Body of pancreas (tissue), 4 donors: ENCODE data around the gene VASP. TPM values are rescaled to one million over a fixed set of nuclear protein-coding genes. Genes with fewer than 3 reads are reported as not detected.

Source experiments
- ATAC-seq: fragments of 150-250 bp; one replicate; pipeline ENCODE4 v1.9.1; 2016
- DNase-seq, 4 donors: peaks; one replicate each; pipeline ENCODE4 v3.0.0-alpha.2; 2019
- H3K27ac ChIP-seq, 4 donors: fragments of 200-600 bp; sonication (generic); 1 replicate in 3 of 4; 2 replicates in 1 of 4; pipeline versions ENCODE4 v1.5.1 to v1.6.1; 2016 to 2019; ENCODE audit warnings: mild to moderate bottlenecking in 1 of 4, mixed read lengths in 1 of 4, moderate library complexity in 1 of 4
- H3K27me3 ChIP-seq, 2 donors: fragments of 200-600 bp; sonication (generic); one replicate each; pipeline ENCODE4 v1.6.0; 2016; ENCODE audit warnings: mild to moderate bottlenecking in 1 of 2
- H3K36me3 ChIP-seq, 2 donors: fragments of 200-600 bp; sonication (generic); replicated peaks in 1 of 2; 2 replicates each; pipeline ENCODE4 v1.5.1; 2016; ENCODE audit warnings: low read depth in 2 of 2; ENCODE audit not compliant: insufficient read depth in 1 of 2
- H3K4me1 ChIP-seq: fragments of 200-600 bp; sonication (generic); one replicate; pipeline ENCODE4 v1.6.0; 2016
- H3K4me3 ChIP-seq, 2 donors: fragments of 200-600 bp; sonication (generic); 1 replicate in 1 of 2; 2 replicates in 1 of 2; pipeline ENCODE4 v1.5.1; 2016 to 2019
- H3K9me3 ChIP-seq, 3 donors: fragments of 200-600 bp; sonication (generic); 1 replicate in 2 of 3; 2 replicates in 1 of 3; pipeline ENCODE4 v1.5.1; 2016
- POLR2A ChIP-seq, 3 donors: fragments of 450-650 bp; IDR thresholded peaks; one replicate each; pipeline ENCODE4 v1.6.1; 2016; ENCODE audit warnings: antibody characterized with exemption in 3 of 3, mild to moderate bottlenecking in 2 of 3
- WGBS, 2 donors: methylation state at CpG; one replicate each; pipeline ENCODE4 v1.1.5; 2017; 5-methylcytosine and 5-hydroxymethylcytosine counted together
- intact Hi-C: fragments of 100-400 bp; cut with DNase I; formaldehyde crosslinking; loops from one replicate; pipeline ENCODE4 v1.15.1; 2023
- total RNA-seq, 2 donors: library from RNA; depleted of rRNA; stranded (reverse); fragments of >200 nt; gene quantifications; one replicate each; pipeline ENCODE4 v1.1.0, GENCODE V29; 2016
- TF ChIP-seq, protein P1 (sequence below), 7 experiments: fragments of 450-650 bp in 4 of 7; fragments of 200-600 bp in 3 of 7; sonication (generic) in 3 of 7; IDR thresholded peaks; one replicate each; pipeline ENCODE4 v1.5.1; 2016 to 2019; ENCODE audit warnings: antibody characterized with exemption in 7 of 7

VASP gene
- total RNA-seq, 2 donors from 2014 or later: 27.0 to 29.7 TPM

DNA sequence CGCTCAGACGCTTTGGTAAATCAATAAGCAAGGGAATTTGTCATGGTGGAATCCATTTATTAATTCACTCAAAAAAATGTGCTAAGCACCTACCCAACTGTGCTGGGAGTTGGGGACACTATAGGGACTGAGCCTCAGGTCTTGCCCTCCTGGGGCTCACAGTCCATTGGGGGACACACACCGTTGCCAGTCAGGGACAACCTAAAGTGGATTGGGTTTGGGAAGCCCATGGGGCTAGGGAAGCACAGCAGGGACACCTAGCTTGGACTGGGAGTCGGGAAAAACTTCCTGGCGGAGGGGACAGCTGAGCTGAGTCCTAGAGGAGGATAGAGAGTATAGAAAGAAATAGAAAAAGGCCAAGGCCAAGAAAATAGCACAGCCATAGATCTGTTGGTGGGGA, 31.0 kb upstream of the VASP start:
- Histone ChIP-seq H3K27me3 (no peaks in the 10 kb centered on the region), H3K4me3 (no peak overlapping the region), H3K36me3 (no peaks in the 10 kb centered on the region), H3K9me3 (no peaks in the 10 kb centered on the region), H3K27ac (no peak overlapping the region), H3K4me1 (peaks cover 11% of the 10 kb centered on the region)
- no peak for DNase-seq
- no peak for ATAC-seq
- intact Hi-C loops: no loop called here
- WGBS, 2 donors: 38 to 43% methylated on average over 5 of the region's 5 CpGs
- TF ChIP-seq, protein P1, sequence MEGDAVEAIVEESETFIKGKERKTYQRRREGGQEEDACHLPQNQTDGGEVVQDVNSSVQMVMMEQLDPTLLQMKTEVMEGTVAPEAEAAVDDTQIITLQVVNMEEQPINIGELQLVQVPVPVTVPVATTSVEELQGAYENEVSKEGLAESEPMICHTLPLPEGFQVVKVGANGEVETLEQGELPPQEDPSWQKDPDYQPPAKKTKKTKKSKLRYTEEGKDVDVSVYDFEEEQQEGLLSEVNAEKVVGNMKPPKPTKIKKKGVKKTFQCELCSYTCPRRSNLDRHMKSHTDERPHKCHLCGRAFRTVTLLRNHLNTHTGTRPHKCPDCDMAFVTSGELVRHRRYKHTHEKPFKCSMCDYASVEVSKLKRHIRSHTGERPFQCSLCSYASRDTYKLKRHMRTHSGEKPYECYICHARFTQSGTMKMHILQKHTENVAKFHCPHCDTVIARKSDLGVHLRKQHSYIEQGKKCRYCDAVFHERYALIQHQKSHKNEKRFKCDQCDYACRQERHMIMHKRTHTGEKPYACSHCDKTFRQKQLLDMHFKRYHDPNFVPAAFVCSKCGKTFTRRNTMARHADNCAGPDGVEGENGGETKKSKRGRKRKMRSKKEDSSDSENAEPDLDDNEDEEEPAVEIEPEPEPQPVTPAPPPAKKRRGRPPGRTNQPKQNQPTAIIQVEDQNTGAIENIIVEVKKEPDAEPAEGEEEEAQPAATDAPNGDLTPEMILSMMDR (IDR thresholded peaks at IDR 0.05): no peak
- no peak for TF ChIP-seq POLR2A (IDR thresholded peaks at IDR 0.05)

DNA sequence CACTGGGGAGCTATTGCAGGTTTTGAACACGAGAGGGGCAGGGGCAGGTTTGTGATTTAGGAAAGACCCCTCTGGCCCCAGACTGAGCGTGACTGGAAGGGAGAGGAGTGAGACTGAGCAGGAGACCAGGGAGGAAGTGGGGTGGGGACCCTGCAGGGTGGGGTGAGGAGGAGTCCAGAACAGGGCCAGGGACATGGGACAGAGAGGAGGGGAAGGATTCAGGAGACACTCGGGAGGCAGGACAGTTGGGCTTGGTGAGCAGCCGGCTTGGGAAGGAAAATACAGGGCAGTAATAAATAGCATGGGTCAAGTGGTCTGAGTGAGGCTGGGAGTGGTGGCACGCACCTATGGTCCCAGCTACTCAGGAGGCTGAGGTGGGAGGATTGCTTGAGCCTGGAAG, 30.1 kb upstream of the VASP start:
- H3K4me1 ChIP-seq: peaks cover 11% of the 10 kb centered on the region
- intact Hi-C loops: no loop called here
- DNase-seq (no peak), ATAC-seq (no peak)
- 38 to 41% methylated on average over 5 of the region's 5 CpGs for WGBS, 2 donors
- H3K36me3 ChIP-seq: no peaks in the 10 kb centered on the region
- H3K9me3 ChIP-seq: no peaks in the 10 kb centered on the region
- no peak overlapping the region for H3K27ac ChIP-seq
- no peak for TF ChIP-seq POLR2A (IDR thresholded peaks at IDR 0.05)
- TF ChIP-seq, protein P1 (IDR thresholded peaks at IDR 0.05): no peak
- H3K4me3 ChIP-seq: no peak overlapping the region
- no peaks in the 10 kb centered on the region for H3K27me3 ChIP-seq

DNA sequence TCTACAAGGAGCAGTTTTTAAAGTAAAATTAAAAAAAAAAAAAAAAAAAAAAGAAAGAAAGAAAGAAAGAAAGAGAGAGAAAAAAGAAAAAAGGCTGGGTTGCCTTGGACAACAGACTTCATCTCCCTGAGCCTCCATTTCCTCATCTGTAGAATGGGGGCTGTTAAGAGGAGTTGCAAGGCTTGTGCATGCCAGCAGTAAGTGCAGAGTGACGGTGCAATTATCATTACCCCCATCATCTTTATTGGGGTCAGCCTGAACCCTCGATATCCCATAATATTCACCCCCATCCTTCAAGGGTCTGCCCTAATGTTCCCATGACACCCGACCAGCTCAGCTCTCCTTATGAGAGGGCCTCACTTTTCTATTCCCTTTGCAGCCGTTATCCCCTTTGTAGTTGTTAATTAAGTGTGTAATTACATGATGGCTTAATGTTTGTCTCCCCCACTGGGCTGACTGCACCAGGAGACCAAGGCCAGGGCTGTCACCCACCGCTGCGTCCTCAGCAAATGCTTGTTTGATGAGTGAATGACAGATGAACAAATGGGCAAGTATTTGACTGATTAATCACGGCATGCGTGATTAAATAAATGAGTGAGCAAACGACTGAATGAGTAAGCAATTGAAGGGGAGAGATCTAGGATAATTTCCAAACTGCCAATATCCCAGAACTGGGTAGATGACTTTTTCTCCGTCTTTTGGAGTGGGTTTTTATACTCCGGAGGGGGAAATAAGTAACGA, 29.4 kb upstream of the VASP start:
- TF ChIP-seq, protein P1 (IDR thresholded peaks at IDR 0.05): no peak
- no peak for TF ChIP-seq POLR2A (IDR thresholded peaks at IDR 0.05)
- H3K4me1 ChIP-seq: peaks cover 11% of the 10 kb centered on the region
- H3K36me3 ChIP-seq: no peaks in the 10 kb centered on the region
- H3K4me3 ChIP-seq: no peak overlapping the region
- DNase-seq: no peak
- H3K27ac ChIP-seq: peak overlapping the region; percentile 86 to 97 (median 92)
- peak; percentile 0 for ATAC-seq
- H3K27me3 ChIP-seq: no peaks in the 10 kb centered on the region
- WGBS, 2 donors: 3 to 5% methylated on average over 12 of the region's 12 CpGs
- intact Hi-C loops: no loop called here
- no peaks in the 10 kb centered on the region for H3K9me3 ChIP-seq

DNA sequence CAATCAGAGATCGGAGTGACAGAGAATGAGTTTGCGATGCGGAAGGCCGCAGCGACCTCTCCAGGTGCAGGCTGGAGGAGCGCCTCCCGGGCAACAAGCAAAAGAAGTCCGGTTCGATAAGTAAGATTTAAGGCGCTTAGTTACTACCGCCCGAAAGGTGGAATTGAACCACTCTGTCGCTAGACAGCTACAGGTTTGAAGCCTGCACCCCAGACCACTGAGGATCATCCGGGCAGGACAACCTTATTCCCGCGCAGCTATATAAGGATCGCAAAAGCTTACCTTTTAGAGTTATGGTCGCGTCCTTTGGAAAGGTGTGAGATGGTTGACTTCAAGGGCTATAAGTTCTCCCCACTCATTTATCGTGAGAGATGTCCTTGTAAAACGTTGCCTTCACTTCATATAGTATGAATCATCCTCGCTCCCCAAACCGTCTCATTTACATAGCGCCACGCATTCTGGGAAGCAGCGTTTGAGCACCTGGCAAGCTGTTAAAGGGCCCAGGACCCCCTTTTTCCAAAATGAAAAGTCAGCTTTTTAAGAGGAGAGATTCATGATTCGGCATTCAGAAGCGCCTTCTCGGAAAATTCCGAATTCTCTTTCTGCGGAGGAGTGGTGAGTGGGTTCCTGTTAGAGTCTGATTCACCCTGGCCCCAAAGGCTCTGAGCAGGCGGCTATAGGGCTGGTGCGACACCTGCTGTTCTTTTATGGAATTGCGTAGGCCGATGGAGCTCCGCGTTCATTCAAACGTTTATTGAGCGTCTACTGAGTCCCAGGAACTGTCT, 28.6 kb upstream of the VASP start:
- WGBS, 2 donors: 0% methylated on average over 24 to 39 of the region's 39 CpGs
- TF ChIP-seq POLR2A (IDR thresholded peaks at IDR 0.05): peak in 2 of 3 donors; percentile 67 to 70
- TF ChIP-seq, protein P1 (IDR thresholded peaks at IDR 0.05): peak; percentile 94 to 98 (median 97)
- no peak overlapping the region for H3K4me3 ChIP-seq
- no peaks in the 10 kb centered on the region for H3K36me3 ChIP-seq
- intact Hi-C loops: no loop called here
- H3K9me3 ChIP-seq: no peaks in the 10 kb centered on the region
- ATAC-seq (peak; percentile 96), DNase-seq (peak; percentile 89 to 94 (median 90))
- peaks cover 11% of the 10 kb centered on the region for H3K4me1 ChIP-seq
- H3K27me3 ChIP-seq: no peaks in the 10 kb centered on the region
- peak overlapping the region; percentile 86 to 97 (median 92) for H3K27ac ChIP-seq
